ENCODE data around the gene MED13L. TPM values are rescaled to one million over a fixed set of nuclear protein-coding genes. Genes with fewer than 3 reads are reported as not detected.

Gene MED13L
- total RNA-seq, 4 donors from 2014 or later: 173 to 222 (median 192) TPM

- no peak for ATAC-seq
- H3K27me3 ChIP-seq: no peaks in the 10 kb centered on the region
- no peaks in the 10 kb centered on the region for H3K36me3 ChIP-seq
- no peak overlapping the region for H3K27ac ChIP-seq
- 91 to 100% methylated on average over 1 of the region's 1 CpG for WGBS, 2 donors (ENCODE audit: low coverage in 1 of 2)
- H3K4me1 ChIP-seq: peaks cover 2 to 87% (median 16%) of the 10 kb centered on the region in 3 donors
- H3K9me3 ChIP-seq: no peaks in the 10 kb centered on the region
- H3K4me3 ChIP-seq: no peak overlapping the region
- TF ChIP-seq EP300 (IDR thresholded peaks at IDR 0.05) (no peak), POLR2AphosphoS5 (IDR thresholded peaks at IDR 0.05) (no peak), CTCF (IDR thresholded peaks at IDR 0.05) (no peak), POLR2A (IDR thresholded peaks at IDR 0.05) (no peak)
Observed at GRCh38 chr12:116182359-116183063, 95.0 kb downstream of the MED13L start.

GRCh38 chr12:116180448-116180847, 97.0 kb downstream of the MED13L start:
- H3K36me3 ChIP-seq: no peaks in the 10 kb centered on the region
- WGBS, 2 donors (ENCODE audit: low coverage in 1 of 2): 80 to 87% methylated on average over 3 of the region's 3 CpGs
- H3K4me1 ChIP-seq: peaks cover 2 to 72% (median 5%) of the 10 kb centered on the region in 3 donors
- TF ChIP-seq CTCF (IDR thresholded peaks at IDR 0.05) (no peak), EP300 (IDR thresholded peaks at IDR 0.05) (no peak), POLR2AphosphoS5 (IDR thresholded peaks at IDR 0.05) (no peak), POLR2A (IDR thresholded peaks at IDR 0.05) (no peak)
- no peak overlapping the region for H3K4me3 ChIP-seq
- H3K9me3 ChIP-seq: no peaks in the 10 kb centered on the region
- H3K27ac ChIP-seq: no peak overlapping the region
- no peak for ATAC-seq
- H3K27me3 ChIP-seq: no peaks in the 10 kb centered on the region

GRCh38 chr12:116179384-116179783, 98.1 kb downstream of the MED13L start:
- no peak overlapping the region for H3K27ac ChIP-seq
- H3K4me3 ChIP-seq: no peak overlapping the region
- no peaks in the 10 kb centered on the region for H3K36me3 ChIP-seq
- WGBS, 2 donors (ENCODE audit: low coverage in 1 of 2): 79 to 92% methylated on average over 2 to 5 of the region's 5 CpGs
- no peaks in the 10 kb centered on the region for H3K27me3 ChIP-seq
- no peak for TF ChIP-seq POLR2A (IDR thresholded peaks at IDR 0.05)
- TF ChIP-seq EP300 (IDR thresholded peaks at IDR 0.05): no peak
- no peak for TF ChIP-seq CTCF (IDR thresholded peaks at IDR 0.05)
- no peak for TF ChIP-seq POLR2AphosphoS5 (IDR thresholded peaks at IDR 0.05)
- H3K4me1 ChIP-seq: peaks cover 2 to 71% (median 4%) of the 10 kb centered on the region in 3 donors
- ATAC-seq: no peak
- no peaks in the 10 kb centered on the region for H3K9me3 ChIP-seq

GRCh38 chr12:116177017-116177416, 100.5 kb downstream of the MED13L start:
- peaks cover 2 to 58% (median 3%) of the 10 kb centered on the region in 3 donors for H3K4me1 ChIP-seq
- TF ChIP-seq CTCF (IDR thresholded peaks at IDR 0.05): no peak
- TF ChIP-seq EP300 (IDR thresholded peaks at IDR 0.05): no peak
- no peak overlapping the region for H3K27ac ChIP-seq
- H3K4me3 ChIP-seq: no peak overlapping the region
- WGBS, 2 donors (ENCODE audit: low coverage in 1 of 2): 97 to 100% methylated on average over 4 of the region's 4 CpGs
- no peaks in the 10 kb centered on the region for H3K36me3 ChIP-seq
- no peak for ATAC-seq
- no peaks in the 10 kb centered on the region for H3K9me3 ChIP-seq
- H3K27me3 ChIP-seq: no peaks in the 10 kb centered on the region

- no peaks in the 10 kb centered on the region for H3K27me3 ChIP-seq
- no peak for ATAC-seq
- no peak overlapping the region for H3K4me3 ChIP-seq
- H3K27ac ChIP-seq: no peak overlapping the region
- H3K9me3 ChIP-seq: no peaks in the 10 kb centered on the region
- 96 to 100% methylated on average over 4 of the region's 4 CpGs for WGBS, 2 donors (ENCODE audit: low coverage in 1 of 2)
- H3K4me1 ChIP-seq: peaks cover 8 to 54% (median 9%) of the 10 kb centered on the region in 3 donors
- no peak for TF ChIP-seq POLR2AphosphoS5 (IDR thresholded peaks at IDR 0.05)
- TF ChIP-seq EP300 (IDR thresholded peaks at IDR 0.05): no peak
- no peak for TF ChIP-seq CTCF (IDR thresholded peaks at IDR 0.05)
- TF ChIP-seq POLR2A (IDR thresholded peaks at IDR 0.05): no peak
- H3K36me3 ChIP-seq: no peaks in the 10 kb centered on the region
Observed at GRCh38 chr12:116174904-116175303, 102.6 kb downstream of the MED13L start.
